ENCODE results near the gene SUV39H1. TPM values are rescaled to one million over a fixed set of nuclear protein-coding genes. Genes with fewer than 3 reads are reported as not detected.

Gene SUV39H1
- total and polyA plus RNA-seq, 2 experiments from 2014 or later, result 2.9 to 5.3 TPM

- no peaks in the 10 kb centered on the region for H3K9me2 ChIP-seq (replicated peaks; ENCODE audit: insufficient read depth)
- H3K27me3 ChIP-seq, result no peaks in the 10 kb centered on the region
- peak overlapping the region; percentile 54 for H2AFZ ChIP-seq
- H3K4me3 ChIP-seq, result peak overlapping the region; percentile 25
- DNase-seq (ENCODE audit: low spot score), result peak; percentile 94
- H3K9me3 ChIP-seq (ENCODE audit: low read depth), result no peaks in the 10 kb centered on the region
- H3K36me3 ChIP-seq (replicated peaks; ENCODE audit: insufficient read depth, low read depth), result no peaks in the 10 kb centered on the region
- H4K20me1 ChIP-seq (ENCODE audit: insufficient read depth, poor library complexity, severe bottlenecking), result no peaks in the 10 kb centered on the region
- WGBS (ENCODE audit: low lambda C conversion rate, missing lambda C conversion rate), result 40% methylated on average over 48 of the region's 48 CpGs
- H3K4me2 ChIP-seq, result peak overlapping the region; percentile 74
- TF ChIP-seq EZH2phosphoT487 (IDR thresholded peaks at IDR 0.05; ENCODE audit: low read depth, severe bottlenecking, unreplicated experiment) (no peak), EZH2 (IDR thresholded peaks at IDR 0.05; ENCODE audit: borderline replicate concordance) (no peak), CTCF (IDR thresholded peaks at IDR 0.05; ENCODE audit: poor library complexity) (no peak)
- peak overlapping the region; percentile 97 for H3K27ac ChIP-seq
- no peaks in the 10 kb centered on the region for H3K4me1 ChIP-seq (ENCODE audit: insufficient read depth)
- no peaks in the 10 kb centered on the region for H3K79me2 ChIP-seq
Observed at GRCh38 chrX:48737213-48737938, 40.8 kb downstream of the SUV39H1 start.

- H3K9me3 ChIP-seq (ENCODE audit: low read depth), result no peaks in the 10 kb centered on the region
- H3K4me2 ChIP-seq, result peak overlapping the region; percentile 74
- H3K36me3 ChIP-seq (replicated peaks; ENCODE audit: insufficient read depth, low read depth), result no peaks in the 10 kb centered on the region
- H3K4me3 ChIP-seq, result peak overlapping the region; percentile 25
- no peaks in the 10 kb centered on the region for H3K79me2 ChIP-seq
- peak overlapping the region; percentile 97 for H3K27ac ChIP-seq
- no peaks in the 10 kb centered on the region for H4K20me1 ChIP-seq (ENCODE audit: insufficient read depth, poor library complexity, severe bottlenecking)
- 60% methylated on average over 7 of the region's 7 CpGs for WGBS (ENCODE audit: low lambda C conversion rate, missing lambda C conversion rate)
- H3K9me2 ChIP-seq (replicated peaks; ENCODE audit: insufficient read depth), result no peaks in the 10 kb centered on the region
- H3K27me3 ChIP-seq, result no peaks in the 10 kb centered on the region
- DNase-seq (ENCODE audit: low spot score), result no peak
- peak overlapping the region; percentile 54 for H2AFZ ChIP-seq
- no peaks in the 10 kb centered on the region for H3K4me1 ChIP-seq (ENCODE audit: insufficient read depth)
- no peak for TF ChIP-seq EZH2phosphoT487 (IDR thresholded peaks at IDR 0.05; ENCODE audit: low read depth, severe bottlenecking, unreplicated experiment)
- TF ChIP-seq CTCF (IDR thresholded peaks at IDR 0.05; ENCODE audit: poor library complexity), result no peak
- no peak for TF ChIP-seq EZH2 (IDR thresholded peaks at IDR 0.05; ENCODE audit: borderline replicate concordance)
Observed at GRCh38 chrX:48737940-48738339, 41.4 kb downstream of the SUV39H1 start.

- H3K4me1 ChIP-seq (ENCODE audit: insufficient read depth), result no peaks in the 10 kb centered on the region
- H3K27me3 ChIP-seq, result no peaks in the 10 kb centered on the region
- H2AFZ ChIP-seq, result no peak overlapping the region
- no peaks in the 10 kb centered on the region for H3K79me2 ChIP-seq
- 92% methylated on average over 8 of the region's 8 CpGs for WGBS (ENCODE audit: low lambda C conversion rate, missing lambda C conversion rate)
- H3K9me3 ChIP-seq (ENCODE audit: low read depth), result no peaks in the 10 kb centered on the region
- H3K36me3 ChIP-seq (replicated peaks; ENCODE audit: insufficient read depth, low read depth), result no peaks in the 10 kb centered on the region
- no peak for DNase-seq (ENCODE audit: low spot score)
- no peaks in the 10 kb centered on the region for H4K20me1 ChIP-seq (ENCODE audit: insufficient read depth, poor library complexity, severe bottlenecking)
- H3K27ac ChIP-seq, result no peak overlapping the region
- no peaks in the 10 kb centered on the region for H3K9me2 ChIP-seq (replicated peaks; ENCODE audit: insufficient read depth)
- no peak overlapping the region for H3K4me3 ChIP-seq
- no peak for TF ChIP-seq CTCF (IDR thresholded peaks at IDR 0.05; ENCODE audit: poor library complexity)
- TF ChIP-seq EZH2phosphoT487 (IDR thresholded peaks at IDR 0.05; ENCODE audit: low read depth, severe bottlenecking, unreplicated experiment), result no peak
- TF ChIP-seq EZH2 (IDR thresholded peaks at IDR 0.05; ENCODE audit: borderline replicate concordance), result no peak
- H3K4me2 ChIP-seq, result no peak overlapping the region
Observed at GRCh38 chrX:48741834-48742233, 45.3 kb downstream of the SUV39H1 start.

Data from hepatocyte (in vitro differentiated cells).